ENCODE results near the gene PDGFB. TPM values are rescaled to one million over a fixed set of nuclear protein-coding genes. Genes with fewer than 3 reads are reported as not detected.
A peak's percentile ranks its signal among the peaks of the same experiment; 100 is the strongest.

The PDGFB gene
- total RNA-seq, 3 donors from 2014 or later (not counting 1 experiment from before 2014, with no cell fraction given) = 0.28 to 1.2 (median 0.31) TPM

DNA sequence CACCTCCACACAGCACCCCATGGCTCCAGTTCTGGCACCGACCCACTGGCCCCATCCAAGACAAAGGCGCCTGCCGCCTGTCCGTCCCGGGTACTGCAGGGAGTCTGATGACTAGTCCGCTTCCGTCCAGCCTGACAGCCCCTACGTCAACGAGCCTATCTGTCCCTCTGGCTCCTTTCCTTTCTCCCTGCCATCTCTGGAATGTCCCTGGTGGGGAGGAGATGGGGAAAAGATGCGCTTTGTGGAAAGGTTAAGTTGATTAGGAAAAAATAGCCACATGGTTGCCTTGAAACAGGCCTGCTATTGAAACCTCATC lies 10.4 kb downstream of the PDGFB start:
- H3K27me3 ChIP-seq (ENCODE audit: control insufficient read depth, insufficient read depth, low read length) = peaks cover 71% of the 10 kb centered on the region
- peaks cover 23 to 56% of the 10 kb centered on the region in 2 donors for H3K4me1 Mint-ChIP-seq
- no peaks in the 10 kb centered on the region for H3K36me3 ChIP-seq (ENCODE audit: control insufficient read depth, insufficient read depth, low read length)
- H3K4me3 Mint-ChIP-seq = peak overlapping the region; percentile 4
- peak in 1 of 3 donors; percentile 40 for ATAC-seq
- TF ChIP-seq, protein P1, sequence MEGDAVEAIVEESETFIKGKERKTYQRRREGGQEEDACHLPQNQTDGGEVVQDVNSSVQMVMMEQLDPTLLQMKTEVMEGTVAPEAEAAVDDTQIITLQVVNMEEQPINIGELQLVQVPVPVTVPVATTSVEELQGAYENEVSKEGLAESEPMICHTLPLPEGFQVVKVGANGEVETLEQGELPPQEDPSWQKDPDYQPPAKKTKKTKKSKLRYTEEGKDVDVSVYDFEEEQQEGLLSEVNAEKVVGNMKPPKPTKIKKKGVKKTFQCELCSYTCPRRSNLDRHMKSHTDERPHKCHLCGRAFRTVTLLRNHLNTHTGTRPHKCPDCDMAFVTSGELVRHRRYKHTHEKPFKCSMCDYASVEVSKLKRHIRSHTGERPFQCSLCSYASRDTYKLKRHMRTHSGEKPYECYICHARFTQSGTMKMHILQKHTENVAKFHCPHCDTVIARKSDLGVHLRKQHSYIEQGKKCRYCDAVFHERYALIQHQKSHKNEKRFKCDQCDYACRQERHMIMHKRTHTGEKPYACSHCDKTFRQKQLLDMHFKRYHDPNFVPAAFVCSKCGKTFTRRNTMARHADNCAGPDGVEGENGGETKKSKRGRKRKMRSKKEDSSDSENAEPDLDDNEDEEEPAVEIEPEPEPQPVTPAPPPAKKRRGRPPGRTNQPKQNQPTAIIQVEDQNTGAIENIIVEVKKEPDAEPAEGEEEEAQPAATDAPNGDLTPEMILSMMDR (IDR thresholded peaks at IDR 0.05) = no peak
- H3K27ac ChIP-seq (ENCODE audit: low read length) = no peak overlapping the region
- no peaks in the 10 kb centered on the region for H3K9me3 ChIP-seq (ENCODE audit: control insufficient read depth, insufficient read depth, low read length)
- WGBS (ENCODE audit: insufficient coverage) = 32% methylated on average over 10 of the region's 10 CpGs
- peaks cover 55% of the 10 kb centered on the region for H3K4me1 ChIP-seq (ENCODE audit: control insufficient read depth, insufficient read depth, low read length)
- intact Hi-C loops (cut with micrococcal nuclease) = no loop called here
- H3K9me3 Mint-ChIP-seq = no peaks in the 10 kb centered on the region
- no peak overlapping the region for H3K27ac Mint-ChIP-seq
- H3K4me3 ChIP-seq (ENCODE audit: low read length) = no peak overlapping the region
- peaks cover 64 to 73% of the 10 kb centered on the region in 2 donors for H3K27me3 Mint-ChIP-seq (ENCODE audit: low read depth in 2 of 2)
- DNase-seq = no peak
- no peaks in the 10 kb centered on the region for H3K36me3 Mint-ChIP-seq

DNA sequence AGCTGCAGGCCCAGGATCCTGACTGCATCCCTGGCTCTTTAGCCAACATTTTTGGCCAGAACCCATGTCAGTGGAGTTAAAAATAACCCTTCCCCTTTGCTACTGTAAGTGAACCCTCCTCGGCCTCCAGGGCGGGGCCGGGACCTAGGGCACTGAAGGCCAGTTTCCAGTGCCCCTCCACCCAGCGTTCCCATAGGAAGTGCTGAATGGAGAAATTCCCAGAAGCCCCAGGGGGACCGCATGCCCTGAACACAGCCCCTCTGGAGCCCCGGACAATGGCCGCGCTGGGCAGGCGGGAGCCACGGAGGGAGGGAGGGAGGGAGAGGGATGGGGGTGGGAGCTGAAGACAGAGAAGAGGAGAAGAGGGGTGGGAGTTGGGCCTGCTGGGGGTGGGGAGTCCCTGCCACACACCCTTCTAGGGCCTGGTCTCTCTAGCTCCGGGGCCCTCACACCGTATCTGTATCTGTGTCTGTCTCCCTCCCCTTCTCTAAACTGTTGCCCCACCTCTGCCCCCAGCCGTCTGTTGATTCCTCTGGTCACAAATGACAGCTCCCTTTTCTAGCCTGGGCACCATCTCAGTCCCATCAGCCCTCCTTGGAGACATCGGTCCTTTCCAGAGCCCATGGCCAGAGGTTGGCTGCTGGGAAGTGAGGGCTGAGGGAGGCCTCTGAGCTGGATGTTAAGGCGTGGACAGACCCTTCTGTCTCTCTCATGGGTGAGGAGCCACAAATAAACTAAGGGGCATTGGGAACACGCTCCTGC lies 10.9 kb downstream of the PDGFB start:
- Histone ChIP-seq H3K4me3 (ENCODE audit: low read length) (no peak overlapping the region), H3K9me3 (ENCODE audit: control insufficient read depth, insufficient read depth, low read length) (no peaks in the 10 kb centered on the region), H3K27ac (ENCODE audit: low read length) (no peak overlapping the region), H3K4me1 (ENCODE audit: control insufficient read depth, insufficient read depth, low read length) (peaks cover 54% of the 10 kb centered on the region), H3K27me3 (ENCODE audit: control insufficient read depth, insufficient read depth, low read length) (peaks cover 73% of the 10 kb centered on the region), H3K36me3 (ENCODE audit: control insufficient read depth, insufficient read depth, low read length) (no peaks in the 10 kb centered on the region)
- Mint-ChIP-seq H3K27ac (no peak overlapping the region), H3K4me3 (peak overlapping the region; percentile 4), H3K9me3 (no peaks in the 10 kb centered on the region), H3K36me3 (no peaks in the 10 kb centered on the region), H3K4me1 (peaks cover 23 to 54% of the 10 kb centered on the region in 2 donors), H3K27me3 (ENCODE audit: low read depth in 2 of 2) (peaks cover 70 to 77% of the 10 kb centered on the region in 2 donors)
- DNase-seq = no peak
- WGBS (ENCODE audit: insufficient coverage) = 25% methylated on average over 16 of the region's 16 CpGs
- intact Hi-C loops (cut with micrococcal nuclease) = no loop called here
- ATAC-seq = no peak
- TF ChIP-seq, protein P1 (IDR thresholded peaks at IDR 0.05) = no peak

DNA sequence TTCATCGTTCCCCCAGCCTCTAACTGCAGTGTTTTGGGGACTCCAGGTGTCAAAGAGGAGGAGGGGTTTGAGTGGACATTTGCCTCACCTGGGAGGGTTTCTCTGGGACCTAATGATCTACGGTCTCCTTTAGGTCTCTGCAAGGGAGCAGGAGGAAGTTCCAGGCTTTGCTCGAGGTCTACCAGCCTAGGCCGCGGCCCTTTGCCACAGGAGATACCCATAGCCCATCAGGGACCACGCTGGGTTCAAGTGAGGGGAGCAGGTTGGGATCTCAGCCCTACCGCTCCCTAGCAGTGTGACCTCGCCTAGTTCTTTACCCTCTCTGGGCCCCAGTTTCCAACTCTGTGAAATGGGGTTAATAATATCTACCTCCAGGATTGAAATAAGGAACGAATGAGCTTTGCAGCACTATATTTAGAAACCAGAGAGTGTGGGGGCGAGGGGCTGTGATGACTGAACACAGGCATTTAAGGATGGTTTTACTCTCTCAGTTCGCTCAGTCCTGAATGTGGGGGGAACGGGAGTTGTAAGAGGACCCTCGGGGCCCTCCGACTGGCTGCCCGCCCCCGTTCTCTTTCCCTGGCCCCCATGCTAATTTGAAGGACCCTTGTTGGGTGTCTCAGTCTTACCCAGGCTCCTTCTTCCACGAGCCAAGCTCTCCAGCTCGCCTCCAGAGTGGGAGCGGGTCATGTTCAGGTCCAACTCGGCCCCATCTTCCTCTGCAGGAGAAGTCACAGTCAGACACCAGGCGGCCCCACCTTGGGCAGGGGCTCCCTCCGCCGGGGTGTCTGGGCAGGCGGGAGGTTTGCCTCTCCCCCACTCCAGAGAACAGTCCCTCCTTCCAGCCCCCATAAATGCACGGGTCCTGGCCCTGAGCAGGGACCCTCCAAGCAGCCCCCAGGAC lies 11.7 kb downstream of the PDGFB start:
- H3K27ac ChIP-seq (ENCODE audit: low read length) = no peak overlapping the region
- Mint-ChIP-seq H3K4me1 (peaks cover 23 to 52% of the 10 kb centered on the region in 2 donors), H3K9me3 (no peaks in the 10 kb centered on the region), H3K4me3 (no peak overlapping the region), H3K36me3 (no peaks in the 10 kb centered on the region), H3K27ac (no peak overlapping the region), H3K27me3 (ENCODE audit: low read depth in 2 of 2) (peaks cover 71 to 75% of the 10 kb centered on the region in 2 donors)
- H3K36me3 ChIP-seq (ENCODE audit: control insufficient read depth, insufficient read depth, low read length) = no peaks in the 10 kb centered on the region
- H3K27me3 ChIP-seq (ENCODE audit: control insufficient read depth, insufficient read depth, low read length) = peaks cover 73% of the 10 kb centered on the region
- intact Hi-C loops (cut with micrococcal nuclease) = no loop called here
- no peaks in the 10 kb centered on the region for H3K9me3 ChIP-seq (ENCODE audit: control insufficient read depth, insufficient read depth, low read length)
- peaks cover 54% of the 10 kb centered on the region for H3K4me1 ChIP-seq (ENCODE audit: control insufficient read depth, insufficient read depth, low read length)
- ATAC-seq (no peak), DNase-seq (no peak)
- H3K4me3 ChIP-seq (ENCODE audit: low read length) = no peak overlapping the region
- WGBS (ENCODE audit: insufficient coverage) = 71% methylated on average over 24 of the region's 25 CpGs
- TF ChIP-seq, protein P1 (IDR thresholded peaks at IDR 0.05) = no peak
